Breast epithelium (tissue), 3 donors: ENCODE measurements around the gene C6orf120.

Experiments used
- CTCF ChIP-seq, 3 donors: fragments of 450-650 bp; IDR thresholded peaks; one replicate each; pipeline ENCODE4 v1.5.1; 2016 to 2017; ENCODE audit warnings: antibody characterized with exemption in 3 of 3, mild to moderate bottlenecking in 3 of 3, moderate library complexity in 3 of 3
- POLR2A ChIP-seq: fragments of 450-650 bp; IDR thresholded peaks from one replicate; pipeline ENCODE4 v1.6.1; 2016; ENCODE audit warnings: antibody characterized with exemption, mild to moderate bottlenecking, moderate library complexity
- POLR2AphosphoS5 ChIP-seq, 3 donors: sonication (generic); formaldehyde crosslinking; IDR thresholded peaks; one replicate each; pipeline ENCODE4 v1.6.1; 2017; ENCODE audit warnings: antibody characterized with exemption in 3 of 3

DNA sequence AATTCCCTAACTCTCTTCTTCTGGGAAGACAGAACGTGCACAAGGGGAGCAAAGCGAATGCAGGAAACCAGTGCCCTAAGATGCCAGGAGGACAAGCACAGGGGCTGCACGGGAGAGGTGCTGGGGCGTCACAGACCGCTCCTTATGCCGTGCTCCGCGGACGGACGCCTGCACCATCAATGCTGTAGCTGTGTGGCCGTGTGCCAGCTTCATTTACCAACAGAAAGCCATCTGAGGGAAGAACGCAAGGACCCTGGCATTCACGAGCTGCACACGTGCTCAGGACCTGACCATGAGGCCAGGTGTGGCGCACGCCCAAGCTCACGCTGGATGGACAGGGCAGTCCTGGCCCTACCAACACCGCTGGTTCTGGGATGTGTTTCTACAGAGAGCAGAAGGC, 35.5 kb upstream of the C6orf120 start:
- no peak for TF ChIP-seq CTCF (IDR thresholded peaks at IDR 0.05)
- TF ChIP-seq POLR2A = no peak
- TF ChIP-seq POLR2AphosphoS5 (IDR thresholded peaks at IDR 0.05) = no peak
